GM12878 (cell line): Measurements from ENCODE around the gene BBX. TPM values are rescaled to one million over a fixed set of nuclear protein-coding genes. Genes with fewer than 3 reads are reported as not detected.

Experiments used
- ATAC-seq: fragments of 200-7000 bp; cut with Tn5 transposase; 3 replicates; pipeline ENCODE4 v1.9.1; 2020; ENCODE audit warnings: mild to moderate bottlenecking, moderate library complexity
- BruUV-seq: library from RNA; stranded (reverse); fragments of 400-500 nt; replicated peaks from 2 replicates; lab custom pipeline; 2021; lab: Mats Ljungman, UMichigan
- CTCF ChIA-PET: fragments of 300-600 bp; sonication (Branson Sonifier 250); formaldehyde crosslinking; extraction: SDS; loops from one replicate; lab custom pipeline; 2021; ENCODE audit warnings: inconsistent platforms; lab: Yijun Ruan, JAX
- POLR2A ChIA-PET: fragments of 350-600 bp; formaldehyde crosslinking; extraction: SDS; loops from one replicate; lab custom pipeline; 2021; ENCODE audit warnings: inconsistent platforms; lab: Charles Lee
- RAD21 ChIA-PET: fragments of 300-600 bp; sonication (Branson Sonifier 250); formaldehyde crosslinking; loops from one replicate; lab custom pipeline; 2023; ENCODE audit warnings: antibody characterized with exemption; ENCODE audit not compliant: unreplicated experiment; lab: Charles Lee
- SMC1A ChIA-PET: fragments of 300-600 bp; sonication (Branson Sonifier 250); formaldehyde crosslinking; loops from one replicate; lab custom pipeline; 2023; ENCODE audit not compliant: unreplicated experiment, uncharacterized antibody; lab: Charles Lee
- DNase-seq: peaks from one replicate; pipeline ENCODE4 v3.0.0-alpha.2; 2011; ENCODE audit warnings: low read depth, low spot score
- FAIRE-seq: peaks from 3 replicates; lab custom pipeline; 2011; peaks lifted over from hg19 to GRCh38; lab: Jason Lieb, UNC
- H2AFZ ChIP-seq: 2 replicates; pipeline ENCODE4 v1.6.0; 2011; ENCODE audit warnings: low read depth, low read length, control low read depth; ENCODE audit not compliant: control insufficient read depth
- H3K27ac ChIP-seq: 2 replicates; pipeline ENCODE4 v1.5.1; 2011; ENCODE audit warnings: control low read depth; ENCODE audit not compliant: control insufficient read depth, insufficient read depth
- H3K27me3 ChIP-seq, 2 experiments: replicated peaks in 1 of 2; 2 replicates each; pipeline versions ENCODE4 v1.6.0 to v1.6.1; 2011; ENCODE audit warnings: low read length in 1 of 2; ENCODE audit not compliant: control insufficient read depth in 2 of 2, insufficient read depth in 2 of 2
- H3K36me3 ChIP-seq, 2 experiments: 2 replicates each; pipeline ENCODE4 v1.5.1; 2011; ENCODE audit warnings: low read length in 1 of 2; ENCODE audit not compliant: control insufficient read depth in 2 of 2, insufficient read depth in 2 of 2
- H3K4me1 ChIP-seq: 2 replicates; pipeline ENCODE4 v1.6.1; 2011; ENCODE audit warnings: mild to moderate bottlenecking, low read length, moderate library complexity, mixed read lengths; ENCODE audit not compliant: control insufficient read depth, insufficient read depth
- H3K4me2 ChIP-seq: 2 replicates; pipeline ENCODE4 v1.6.0; 2011; ENCODE audit warnings: control low read depth; ENCODE audit not compliant: control insufficient read depth, insufficient read depth
- H3K4me3 ChIP-seq: fragments of 200-600 bp; sonication (generic); 2 replicates; pipeline ENCODE4 v1.5.1; 2016
- H3K79me2 ChIP-seq: 2 replicates; pipeline ENCODE4 v1.6.0; 2011; ENCODE audit warnings: low read length; ENCODE audit not compliant: control insufficient read depth, insufficient read depth
- H3K9ac ChIP-seq: 2 replicates; pipeline ENCODE4 v1.8.0; 2011; ENCODE audit warnings: low read length, control low read depth, mixed read lengths; ENCODE audit not compliant: control insufficient read depth, insufficient read depth
- H3K9me3 ChIP-seq: replicated peaks from 3 replicates; pipeline ENCODE4 v1.5.1; 2011; ENCODE audit warnings: mild to moderate bottlenecking, low read length; ENCODE audit not compliant: control insufficient read depth, insufficient read depth
- H4K20me1 ChIP-seq: 2 replicates; pipeline ENCODE4 v1.6.0; 2011; ENCODE audit not compliant: control insufficient read depth, insufficient read depth
- CEBPZ ChIP-seq: fragments of 150-350 bp; IDR thresholded peaks from 2 replicates; pipeline ENCODE4 v1.6.1; 2016; ENCODE audit warnings: low read depth, low read length
- GABPA ChIP-seq: IDR thresholded peaks from 2 replicates; pipeline ENCODE4 v1.6.1; 2014; ENCODE audit warnings: antibody characterized with exemption, low read depth, mild to moderate bottlenecking, inconsistent platforms
- MTA2 ChIP-seq: fragments of 450-650 bp; IDR thresholded peaks from 2 replicates; pipeline ENCODE4 v1.6.1; 2016; ENCODE audit warnings: low read depth, mild to moderate bottlenecking, moderate library complexity
- NRF1 ChIP-seq: conservative IDR thresholded peaks from 2 replicates; pipeline ENCODE4 v1.6.1; 2011; ENCODE audit warnings: mild to moderate bottlenecking, low read depth, low read length, improper control_type of control experiment
- POLR2A ChIP-seq: IDR thresholded peaks from 2 replicates; pipeline ENCODE4 v1.6.1; 2011; ENCODE audit warnings: low read depth, mild to moderate bottlenecking, low read length
- RAD51 ChIP-seq: fragments of 450-650 bp; IDR thresholded peaks from 2 replicates; pipeline ENCODE4 v1.6.1; 2016; ENCODE audit warnings: moderate library complexity, mild to moderate bottlenecking, inconsistent platforms
- RELA ChIP-seq: fragments of 450-650 bp; IDR thresholded peaks from 2 replicates; pipeline ENCODE4 v1.8.0; 2014; ENCODE audit warnings: borderline replicate concordance; ENCODE audit not compliant: partially characterized antibody
- RELB ChIP-seq: fragments of 450-650 bp; IDR thresholded peaks from 2 replicates; pipeline ENCODE4 v1.6.1; 2017; ENCODE audit warnings: low read depth, mild to moderate bottlenecking, moderate library complexity
- SKIL ChIP-seq: fragments of 450-650 bp; IDR thresholded peaks from 2 replicates; pipeline ENCODE4 v1.6.1; 2017; ENCODE audit warnings: mild to moderate bottlenecking, low read depth, inconsistent platforms; ENCODE audit not compliant: poor library complexity, severe bottlenecking
- SRF ChIP-seq, 2 experiments: IDR thresholded peaks; 2 replicates each; pipeline ENCODE4 v1.6.1; 2011; ENCODE audit warnings: low read depth in 2 of 2, low read length in 2 of 2, mild to moderate bottlenecking in 1 of 2, moderate library complexity in 1 of 2
- STAT1 ChIP-seq: fragments of 450-650 bp; conservative IDR thresholded peaks from 2 replicates; pipeline ENCODE4 v1.6.1; 2014; ENCODE audit warnings: antibody characterized with exemption, mild to moderate bottlenecking
- WRNIP1 ChIP-seq: IDR thresholded peaks from 2 replicates; pipeline ENCODE4 v1.6.1; 2011; ENCODE audit warnings: low read depth, low read length, improper control_type of control experiment, borderline replicate concordance
- WGBS: methylation state at CpG from one replicate; pipeline ENCODE4 v1.1.6; 2016; ENCODE audit warnings: low lambda C conversion rate; ENCODE audit not compliant: insufficient replicate concordance, insufficient coverage; ENCODE audit errors: missing lambda C conversion rate; 5-methylcytosine and 5-hydroxymethylcytosine counted together
- in situ Hi-C: fragments of 300-500 bp; cut with MboI; formaldehyde crosslinking; loops from 9 replicates; pipeline ENCODE4 v1.14.3; 2018; ENCODE audit warnings: mixed read lengths
- intact Hi-C: fragments of 100-400 bp; cut with micrococcal nuclease; formaldehyde crosslinking; loops from one replicate; pipeline ENCODE4 v1.14.2; 2022; ENCODE audit not compliant: unreplicated experiment
- polyA plus RNA-seq, 11 experiments: library from polyadenylated mRNA; depleted of rRNA in 4 of 11; unstranded in 6 of 11; stranded (reverse) in 5 of 11; fragments of >200 nt; fragmentation: Nextera tagmentation in 4 of 11; fragmentation: Illumina TruSeq in 1 of 11; extraction: Ambion mirVana in 4 of 11; extraction: Trizol in 1 of 11; gene quantifications; 1 replicate in 1 of 11; 2 replicates in 10 of 11; pipeline versions ENCODE4 v1.2.1 to v1.2.3, GENCODE V29; 2011 to 2016; ENCODE audit warnings: inconsistent platforms in 2 of 11, missing spikeins in 2 of 11, low read depth in 1 of 11
- total RNA-seq, 4 experiments: library from RNA; depleted of rRNA in 3 of 4; stranded (reverse); fragments of >200 nt in 3 of 4; fragmentation: Illumina TruSeq in 1 of 4; extraction: Trizol in 1 of 4; gene quantifications; 2 replicates each; pipeline versions ENCODE4 v1.2.1 to v1.2.3, GENCODE V29; 2013 to 2021

The BBX gene
- total and polyA plus RNA-seq, 10 of the 15 experiments (the other 5 are each of a cell fraction or from before 2014, with no cell fraction given): 13.3 to 38.5 (median 32.0) TPM

GRCh38 chr3:107561980-107562379 is 39.2 kb downstream of the BBX start (continued):
- TF ChIP-seq SKIL (no peak), POLR2A (no peak), RELB (no peak), NRF1 (no peak), SRF (IDR thresholded peaks at IDR 0.05; ENCODE audit: low read depth in 2 of 2, low read length in 2 of 2) (no peak)

GRCh38 chr3:107562969-107563529 is 40.3 kb downstream of the BBX start:
- in situ Hi-C loops: no loop called here
- Histone ChIP-seq H3K27ac (no peak overlapping the region), H3K4me2 (no peak overlapping the region), H3K36me3 (no peaks in the 10 kb centered on the region), H3K79me2 (no peaks in the 10 kb centered on the region; the same call in 1 of the 2 replicates), H2AFZ (no peak overlapping the region), H4K20me1 (no peaks in the 10 kb centered on the region), H3K9me3 (no peaks in the 10 kb centered on the region), H3K27me3 (no peaks in the 10 kb centered on the region), H3K4me1 (no peaks in the 10 kb centered on the region), H3K4me3 (no peak overlapping the region), H3K9ac (no peak overlapping the region)
- FAIRE-seq (no peak), DNase-seq (no peak), ATAC-seq (no peak; the same call in 1 of the 3 replicates)
- intact Hi-C loops: no loop called here
- SMC1A ChIA-PET: interaction anchor here (2.4 kb wide), 1 partner anchor 11 kb away, joined by 6 read pairs; no protein-coding TSS in a partner anchor
- POLR2A ChIA-PET: no interaction called here
- no TSS peak for BruUV-seq
- RAD21 ChIA-PET: no interaction called here
- 79% methylated on average over 3 of the region's 3 CpGs for WGBS
- CTCF ChIA-PET: interaction anchor here (1.2 kb wide), 1 partner anchor 12 kb away, joined by 4 read pairs; no protein-coding TSS in a partner anchor
- TF ChIP-seq RELB (no peak), RELA (no peak), MTA2 (no peak), RAD51 (no peak), STAT1 (no peak), WRNIP1 (no peak), GABPA (no peak), CEBPZ (no peak)
